Astrocyte (in vitro differentiated cells and primary cell): ENCODE measurements around the gene RWDD3.

Source experiments
- EZH2 ChIP-seq: IDR thresholded peaks from 2 replicates; pipeline ENCODE4 v1.6.1; 2012; ENCODE audit warnings: mild to moderate bottlenecking, low read length, inconsistent platforms; ENCODE audit not compliant: insufficient read depth
- TF ChIP-seq, protein P1 (sequence below): IDR thresholded peaks from 2 replicates; pipeline ENCODE4 v1.5.1; 2011; ENCODE audit warnings: low read depth, mild to moderate bottlenecking, inconsistent platforms, low read length, moderate library complexity; ENCODE audit not compliant: insufficient read depth

DNA sequence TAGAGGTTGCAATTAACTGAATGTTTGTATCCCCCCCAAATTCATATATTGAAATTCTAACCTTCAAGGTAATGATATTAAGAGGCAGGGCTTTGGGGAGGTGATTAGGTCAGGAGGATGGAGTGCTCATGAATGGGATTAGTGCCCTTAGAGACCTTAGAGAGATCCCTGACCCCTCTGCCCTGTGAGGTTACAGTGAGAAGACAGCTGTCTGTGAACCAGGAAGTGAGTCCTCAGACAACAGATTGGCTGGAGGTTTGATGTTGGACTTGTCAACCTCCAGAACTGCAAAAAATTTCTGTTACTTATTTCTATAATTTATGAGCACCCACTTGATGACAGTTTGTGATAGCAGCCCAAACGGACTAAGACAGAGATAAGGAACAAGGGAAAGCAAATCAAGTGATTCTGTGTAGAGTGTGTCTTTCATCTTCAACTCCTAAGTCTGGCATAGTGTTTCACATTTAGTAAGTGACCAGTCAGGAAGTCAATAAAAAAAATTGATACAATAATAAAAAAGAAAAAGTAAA, 30.0 kb upstream of the RWDD3 start:
- TF ChIP-seq, protein P1, sequence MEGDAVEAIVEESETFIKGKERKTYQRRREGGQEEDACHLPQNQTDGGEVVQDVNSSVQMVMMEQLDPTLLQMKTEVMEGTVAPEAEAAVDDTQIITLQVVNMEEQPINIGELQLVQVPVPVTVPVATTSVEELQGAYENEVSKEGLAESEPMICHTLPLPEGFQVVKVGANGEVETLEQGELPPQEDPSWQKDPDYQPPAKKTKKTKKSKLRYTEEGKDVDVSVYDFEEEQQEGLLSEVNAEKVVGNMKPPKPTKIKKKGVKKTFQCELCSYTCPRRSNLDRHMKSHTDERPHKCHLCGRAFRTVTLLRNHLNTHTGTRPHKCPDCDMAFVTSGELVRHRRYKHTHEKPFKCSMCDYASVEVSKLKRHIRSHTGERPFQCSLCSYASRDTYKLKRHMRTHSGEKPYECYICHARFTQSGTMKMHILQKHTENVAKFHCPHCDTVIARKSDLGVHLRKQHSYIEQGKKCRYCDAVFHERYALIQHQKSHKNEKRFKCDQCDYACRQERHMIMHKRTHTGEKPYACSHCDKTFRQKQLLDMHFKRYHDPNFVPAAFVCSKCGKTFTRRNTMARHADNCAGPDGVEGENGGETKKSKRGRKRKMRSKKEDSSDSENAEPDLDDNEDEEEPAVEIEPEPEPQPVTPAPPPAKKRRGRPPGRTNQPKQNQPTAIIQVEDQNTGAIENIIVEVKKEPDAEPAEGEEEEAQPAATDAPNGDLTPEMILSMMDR: no peak
- TF ChIP-seq EZH2: no peak
